Dermis lymphatic vessel endothelial cell (primary cell): ENCODE data around the gene IKZF4. TPM values are rescaled to one million over a fixed set of nuclear protein-coding genes. Genes with fewer than 3 reads are reported as not detected.

ENCODE experiments used
- total RNA-seq: library from RNA; depleted of rRNA; stranded (reverse); fragments of >200 nt; gene quantifications from 2 replicates; pipeline ENCODE4 v1.2.1, GENCODE V29; 2014

The IKZF4 gene
- 0.22 and 0.43 TPM in 2 replicates for total RNA-seq

DNA sequence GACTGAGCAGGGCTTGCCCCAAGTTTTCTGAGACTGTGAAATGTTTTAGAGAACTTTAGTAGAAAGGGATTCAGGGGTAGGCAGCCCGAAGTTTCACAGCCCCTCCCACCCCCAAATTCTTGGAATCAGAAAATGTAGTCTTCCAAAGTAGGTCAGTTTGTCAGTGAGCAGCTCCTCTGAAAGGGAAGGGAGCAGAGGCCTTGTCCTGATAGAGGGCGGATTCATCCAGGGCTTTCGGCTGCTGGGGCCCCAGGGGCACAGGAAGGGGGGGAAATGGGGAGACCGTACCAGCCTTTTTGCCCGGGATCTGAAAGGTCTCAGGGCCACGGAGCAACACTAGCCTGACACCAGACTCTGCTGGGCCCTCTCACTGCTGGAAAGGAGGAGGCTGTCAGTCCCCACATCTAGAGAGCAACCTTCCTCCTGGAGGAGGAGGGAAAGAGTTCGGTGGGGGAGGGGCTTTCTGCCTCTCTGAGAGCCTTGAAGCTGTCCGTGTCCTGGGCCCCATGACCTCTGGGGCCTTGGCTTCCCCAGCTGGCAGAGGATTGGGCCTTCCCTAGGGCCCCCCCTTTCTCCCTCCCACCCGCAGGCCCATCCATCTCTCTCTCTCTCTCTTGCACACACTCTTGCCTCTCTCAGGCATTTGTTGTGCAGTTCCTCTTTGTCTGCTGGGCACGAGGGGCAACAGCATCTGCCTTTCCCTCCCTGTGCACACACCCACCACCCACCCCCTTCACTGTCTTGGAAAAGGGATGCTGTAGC, at the start of gene IKZF4:
Gene IKZF4, plus strand, starts transcription at position 621 of the 762 bp plus-strand sequence. CDS start 451 bp downstream, outside the sequence.

DNA sequence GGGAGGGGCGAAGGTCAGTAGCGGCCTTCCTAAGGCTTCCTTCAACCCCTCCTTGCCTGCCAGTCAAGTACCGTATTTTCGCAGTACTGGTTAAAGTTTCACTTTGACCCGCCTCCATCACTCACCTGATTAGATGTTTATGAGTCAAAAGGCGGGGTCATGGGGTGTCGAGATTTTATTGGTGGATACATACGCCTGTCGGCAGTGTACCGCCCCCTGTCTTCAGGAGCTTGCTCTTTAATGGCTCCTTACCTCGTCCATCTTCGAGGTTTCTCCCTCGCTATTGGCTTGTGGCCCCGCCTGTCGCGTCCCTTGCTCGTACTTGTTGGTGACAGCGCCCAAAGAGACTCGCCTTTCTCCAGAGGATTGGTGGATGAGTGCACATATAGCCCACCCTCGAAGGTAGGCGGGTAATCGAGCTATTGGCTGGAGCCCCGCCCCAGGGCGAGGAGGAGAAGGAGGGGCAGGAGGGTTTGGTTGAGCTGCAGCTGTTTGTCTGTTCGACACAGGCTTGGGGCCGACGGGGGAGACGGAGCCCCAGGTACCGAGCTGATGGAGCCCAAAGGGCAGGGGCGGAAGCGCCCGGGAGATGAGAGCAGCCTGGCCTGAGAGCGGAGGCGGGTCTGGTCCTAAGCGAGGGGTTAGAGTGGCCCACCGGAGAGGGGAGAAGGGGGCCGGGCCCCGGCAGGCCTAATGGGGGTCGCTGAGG, 47.1 kb upstream of the IKZF4 start, which contains the start of gene RAB5B:
Gene RAB5B, plus strand, starts transcription at position 480 of the 709 bp plus-strand sequence. CDS start 12,883 bp downstream, outside the sequence.

DNA sequence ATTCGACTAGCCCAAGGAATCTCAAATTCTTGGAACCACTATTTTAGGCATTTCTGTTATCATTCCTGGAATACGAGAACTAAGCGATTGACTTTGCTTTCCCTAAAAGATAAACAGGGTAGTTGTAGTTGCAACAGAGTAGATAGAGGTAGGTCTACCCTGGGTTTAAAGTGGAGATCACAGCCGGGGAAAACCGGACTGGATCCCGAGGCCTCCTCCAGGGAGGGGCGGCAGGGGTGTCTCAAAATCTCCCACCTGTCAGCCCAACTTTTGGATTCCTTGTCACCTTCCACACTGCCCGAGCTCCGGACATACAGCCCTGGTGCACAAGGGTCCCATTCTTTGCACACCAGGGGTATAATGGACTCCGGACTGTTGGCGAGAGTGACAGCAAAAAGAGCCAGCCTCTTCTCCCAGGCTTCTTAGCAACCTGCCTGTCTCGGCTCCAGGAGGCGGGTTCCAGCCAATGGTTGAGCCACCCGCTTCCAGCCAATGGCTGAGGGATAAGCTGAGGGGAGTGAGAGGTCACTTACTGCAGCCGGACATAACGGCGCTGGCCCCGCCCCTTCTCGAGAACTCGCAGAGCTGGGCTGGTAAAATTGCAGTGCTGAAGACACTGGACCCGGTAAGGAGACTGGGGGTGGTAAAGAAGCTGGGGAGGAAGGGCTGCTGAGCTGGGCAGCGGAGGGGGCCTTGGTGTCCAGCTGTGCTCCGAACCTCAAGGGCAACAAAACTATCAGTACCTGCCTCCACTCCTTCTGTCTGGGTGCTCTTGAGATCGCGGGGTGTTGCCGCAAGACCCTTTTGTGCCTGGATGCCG, 23.9 kb upstream of the IKZF4 start, which contains the start of gene SUOX:
Gene SUOX, plus strand, starts transcription at position 562 of the 820 bp plus-strand sequence. CDS start 4,946 bp downstream, outside the sequence.

DNA sequence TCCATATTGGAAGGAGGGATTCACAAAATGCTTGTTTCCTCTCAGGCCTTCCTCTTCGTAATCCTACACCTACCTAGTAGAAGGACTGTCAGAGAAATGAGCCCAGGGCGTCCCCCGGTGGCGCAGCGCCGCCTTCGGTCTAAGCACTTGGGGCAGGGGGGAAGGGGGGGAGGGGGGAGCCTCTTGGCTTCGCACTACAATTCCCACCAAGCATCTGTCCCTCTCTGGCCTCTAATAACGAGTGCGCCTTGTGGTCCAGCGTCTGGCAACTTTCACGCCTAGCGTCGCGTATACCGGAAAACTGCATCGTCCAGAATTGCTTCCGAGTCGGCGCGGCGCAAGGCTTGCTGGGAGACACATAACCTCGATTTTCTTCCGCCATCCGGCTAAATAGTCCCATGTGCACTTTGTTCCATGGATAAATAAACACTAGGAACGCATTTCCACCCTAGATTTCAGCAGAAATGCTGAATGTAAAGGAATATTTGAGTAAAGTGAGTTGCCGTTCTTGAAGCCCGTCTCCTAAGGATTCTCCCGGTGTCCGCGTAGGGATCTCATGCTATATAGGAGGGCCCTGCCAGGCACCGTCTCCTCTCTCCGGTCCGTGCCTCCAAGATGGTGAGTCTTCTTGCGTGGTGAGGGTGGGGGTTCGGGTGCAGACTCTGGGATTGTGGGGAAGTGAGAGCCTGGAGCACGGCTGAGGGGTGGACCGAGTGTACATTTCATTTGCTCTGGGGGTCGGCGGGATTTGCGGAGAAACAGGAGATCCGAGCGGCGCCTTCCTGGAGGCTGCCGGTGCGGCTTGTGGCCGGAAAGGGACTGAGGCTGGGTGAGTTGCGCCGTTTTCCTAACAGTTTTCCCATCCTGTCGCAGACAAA, 20.9 kb downstream of the IKZF4 start, which contains the start of gene RPS26:
Gene RPS26, plus strand, starts transcription at position 367 of the 878 bp plus-strand sequence. Its CDS starts 249 bp downstream, at position 616.

DNA sequence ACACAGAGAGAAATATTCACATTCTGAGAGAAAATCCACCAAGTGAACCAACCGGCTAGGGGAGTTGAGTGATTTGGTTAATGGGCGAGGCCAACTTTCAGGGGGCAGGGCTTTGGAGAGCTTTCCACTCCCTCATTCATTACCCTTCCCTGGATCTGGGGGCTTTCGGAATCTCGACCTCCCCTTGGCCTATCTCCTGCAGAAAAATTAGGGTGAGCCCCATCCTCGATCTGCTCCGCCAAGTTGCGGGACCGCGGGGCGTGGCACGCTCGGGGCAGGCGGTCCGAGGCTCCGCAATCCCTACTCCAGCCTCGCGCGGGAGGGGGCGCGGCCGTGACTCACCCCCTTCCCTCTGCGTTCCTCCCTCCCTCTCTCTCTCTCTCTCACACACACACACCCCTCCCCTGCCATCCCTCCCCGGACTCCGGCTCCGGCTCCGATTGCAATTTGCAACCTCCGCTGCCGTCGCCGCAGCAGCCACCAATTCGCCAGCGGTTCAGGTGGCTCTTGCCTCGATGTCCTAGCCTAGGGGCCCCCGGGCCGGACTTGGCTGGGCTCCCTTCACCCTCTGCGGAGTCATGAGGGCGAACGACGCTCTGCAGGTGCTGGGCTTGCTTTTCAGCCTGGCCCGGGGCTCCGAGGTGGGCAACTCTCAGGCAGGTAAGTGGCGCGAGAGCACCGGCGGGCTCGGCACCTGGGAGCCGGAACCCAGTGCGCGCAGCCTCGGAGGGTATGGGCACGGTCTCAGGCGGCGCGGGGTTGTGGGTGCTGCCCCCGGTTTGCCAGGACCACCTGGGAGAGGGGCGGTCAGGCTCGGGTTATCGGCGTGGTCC, 59.1 kb downstream of the IKZF4 start, which contains the start of gene ERBB3:
Gene ERBB3, plus strand, starts transcription at position 443 of the 833 bp plus-strand sequence. Its CDS starts 136 bp downstream, at position 579.

Other genes with a start within 250 kb of the IKZF4 start
- gene SARNP, start 203.3 kb upstream of the IKZF4 start, total RNA-seq, result 72.7 and 116 TPM in 2 replicates
- 21.7 and 28.8 TPM in 2 replicates for gene ORMDL2, start 203.0 kb upstream of the IKZF4 start, total RNA-seq
- 49.2 and 50.7 TPM in 2 replicates for gene DNAJC14, start 191.5 kb upstream of the IKZF4 start, total RNA-seq
- 0.09 and 0.43 TPM in 2 replicates for gene MMP19, start 178.1 kb upstream of the IKZF4 start, total RNA-seq
- gene PYM1, start 93.1 kb upstream of the IKZF4 start, total RNA-seq, result 26.8 and 30.8 TPM in 2 replicates
- 16.5 and 23.8 TPM in 2 replicates for gene DGKA, start 89.9 kb upstream of the IKZF4 start, total RNA-seq
- 0.60 and 0.76 TPM in 2 replicates for gene PMEL, start 55.0 kb upstream of the IKZF4 start, total RNA-seq
- 13.7 and 17.3 TPM in 2 replicates for gene CDK2, start 54.2 kb upstream of the IKZF4 start, total RNA-seq
- 42.5 and 47.5 TPM in 2 replicates for gene RAB5B, start 47.0 kb upstream of the IKZF4 start, total RNA-seq
- gene SUOX, start 23.8 kb upstream of the IKZF4 start, total RNA-seq, result 9.2 and 9.4 TPM in 2 replicates
- 108 and 138 TPM in 2 replicates for gene RPS26, start 20.9 kb downstream of the IKZF4 start, total RNA-seq
- 0.17 and 0.33 TPM in 2 replicates for gene ERBB3, start 59.1 kb downstream of the IKZF4 start, total RNA-seq
- gene PA2G4, start 83.5 kb downstream of the IKZF4 start, total RNA-seq, result 89.3 and 132 TPM in 2 replicates
- gene RPL41, start 95.6 kb downstream of the IKZF4 start, total RNA-seq, result 2,570 and 2,853 TPM in 2 replicates
- gene ZC3H10, start 97.2 kb downstream of the IKZF4 start, total RNA-seq, result 5.1 and 6.6 TPM in 2 replicates
- 275 and 388 TPM in 2 replicates for gene ESYT1, start 107.2 kb downstream of the IKZF4 start, total RNA-seq
- 70.9 and 81.7 TPM in 2 replicates for gene MYL6B, start 131.5 kb downstream of the IKZF4 start, total RNA-seq
- gene MYL6, start 137.3 kb downstream of the IKZF4 start, total RNA-seq, result 2,087 and 3,488 TPM in 2 replicates
- gene SMARCC2, start 168.4 kb downstream of the IKZF4 start, total RNA-seq, result 42.8 and 46.9 TPM in 2 replicates
- gene RNF41, start 200.9 kb downstream of the IKZF4 start, total RNA-seq, result 69.8 and 77.7 TPM in 2 replicates
- gene NABP2, start 203.3 kb downstream of the IKZF4 start, total RNA-seq, result 16.1 and 19.8 TPM in 2 replicates
- gene SLC39A5, start 209.0 kb downstream of the IKZF4 start, total RNA-seq, result 0.09 TPM in 1 of 2 replicates, not detected in the other
- gene ANKRD52, start 237.3 kb downstream of the IKZF4 start, total RNA-seq, result 10.1 and 12.2 TPM in 2 replicates
- 8.6 and 9.0 TPM in 2 replicates for gene COQ10A, start 245.9 kb downstream of the IKZF4 start, total RNA-seq